ENCODE data around the gene AGBL4.

AGBL4 gene

GRCh38 chr1:48889082-48889481, 1134.7 kb downstream of the AGBL4 start (continued):
- no peak for TF ChIP-seq ZNF488 (tag by site-specific recombination; IDR thresholded peaks at IDR 0.05)
- no peak for TF ChIP-seq KLF8 (tag by site-specific recombination; IDR thresholded peaks at IDR 0.05)

- Histone ChIP-seq H3K4me1 (ENCODE audit: control insufficient read depth, insufficient read depth, low read length) (no peaks in the 10 kb centered on the region), H3K27ac (ENCODE audit: extremely low read depth, low read depth, low read length) (no peak overlapping the region), H3K36me3 (ENCODE audit: control insufficient read depth in 2 of 2, insufficient read depth in 1 of 2, low read length in 2 of 2) (no peaks in the 10 kb centered on the region), H3K4me3 (ENCODE audit: low read depth, low read length) (no peak overlapping the region), H3K9me3 (ENCODE audit: control insufficient read depth, insufficient read depth, low read depth, low read length) (no peaks in the 10 kb centered on the region)
- TF ChIP-seq ZNF747 (tag by site-specific recombination; IDR thresholded peaks at IDR 0.05) (no peak), PRDM1 (tag by site-specific recombination; IDR thresholded peaks at IDR 0.05) (no peak), ZBTB17 (tag by site-specific recombination; IDR thresholded peaks at IDR 0.05) (no peak), GLIS1 (tag by site-specific recombination; IDR thresholded peaks at IDR 0.05) (no peak), ZNF664 (tag by site-specific recombination; IDR thresholded peaks at IDR 0.05) (no peak), ZIC2 (tag by site-specific recombination; IDR thresholded peaks at IDR 0.05) (no peak), ZSCAN16 (tag by site-specific recombination; IDR thresholded peaks at IDR 0.05) (no peak), ZNF292 (tag by site-specific recombination; IDR thresholded peaks at IDR 0.05; ENCODE audit: borderline replicate concordance, low read depth) (no peak)
- POLR2A ChIA-PET = no interaction called here
- CTCF ChIA-PET = interaction anchor here (0.9 kb wide), 1 partner anchor 211 kb away, joined by 3 read pairs; no protein-coding TSS in a partner anchor
Observed at GRCh38 chr1:48887796-48888195, 1136.0 kb downstream of the AGBL4 start.

- ChIA-PET CTCF (interaction anchor here (0.8 to 1.5 kb wide), 3 partner anchors 11 to 65 kb away, joined by 3 to 6 read pairs (median 3); no protein-coding TSS in a partner anchor), POLR2A (no interaction called here)
- H3K4me3 ChIP-seq (ENCODE audit: low read depth, low read length) = no peak overlapping the region
- TF ChIP-seq ZNF658 (tag by site-specific recombination; IDR thresholded peaks at IDR 0.05) (no peak), ZNF311 (tag by site-specific recombination; IDR thresholded peaks at IDR 0.05; ENCODE audit: borderline replicate concordance) (no peak), ZNF341 (tag by site-specific recombination; IDR thresholded peaks at IDR 0.05; ENCODE audit: low read depth) (no peak), ZNF404 (tag by site-specific recombination; IDR thresholded peaks at IDR 0.05) (no peak), ZNF266 (tag by site-specific recombination; IDR thresholded peaks at IDR 0.05; ENCODE audit: low read depth) (no peak), ZNF391 (tag by site-specific recombination; IDR thresholded peaks at IDR 0.05; ENCODE audit: borderline replicate concordance, low read depth) (no peak), ZNF571 (tag by site-specific recombination; IDR thresholded peaks at IDR 0.05) (no peak), SALL2 (tag by site-specific recombination; IDR thresholded peaks at IDR 0.05; ENCODE audit: borderline replicate concordance) (no peak), ZNF157 (tag by site-specific recombination; IDR thresholded peaks at IDR 0.05) (no peak), SP3 (tag by site-specific recombination; IDR thresholded peaks at IDR 0.05) (no peak), ZNF2 (tag by site-specific recombination; IDR thresholded peaks at IDR 0.05) (no peak), ZNF626 (tag by site-specific recombination; IDR thresholded peaks at IDR 0.05) (no peak), ZNF704 (tag by site-specific recombination; IDR thresholded peaks at IDR 0.05) (no peak), ZBTB20 (tag by site-specific recombination; IDR thresholded peaks at IDR 0.05) (no peak), ZNF211 (tag by site-specific recombination; IDR thresholded peaks at IDR 0.05; ENCODE audit: low read depth) (no peak), MYNN (tag by site-specific recombination; IDR thresholded peaks at IDR 0.05; ENCODE audit: borderline replicate concordance) (no peak), ZBTB1 (tag by site-specific recombination; IDR thresholded peaks at IDR 0.05) (no peak), TCF7L2 (IDR thresholded peaks at IDR 0.05; ENCODE audit: borderline replicate concordance, low read depth, low read length) (no peak), SETDB1 (IDR thresholded peaks at IDR 0.05; ENCODE audit: insufficient read length, low read length) (no peak), ZNF645 (tag by site-specific recombination; IDR thresholded peaks at IDR 0.05) (no peak)
- no peak overlapping the region for H3K27ac ChIP-seq (ENCODE audit: extremely low read depth, low read depth, low read length)
- H3K4me1 ChIP-seq (ENCODE audit: control insufficient read depth, insufficient read depth, low read length) = no peaks in the 10 kb centered on the region
- no peaks in the 10 kb centered on the region for H3K36me3 ChIP-seq (ENCODE audit: control insufficient read depth in 2 of 2, insufficient read depth in 1 of 2, low read length in 2 of 2)
- H3K9me3 ChIP-seq (ENCODE audit: control insufficient read depth, insufficient read depth, low read depth, low read length) = no peaks in the 10 kb centered on the region
Observed at GRCh38 chr1:48882020-48882419, 1141.7 kb downstream of the AGBL4 start.

Measured in HEK293 (cell line).